Cardiac septum (tissue), 1 donor: ENCODE data around the gene ADCY2. TPM values are rescaled to one million over a fixed set of nuclear protein-coding genes. Genes with fewer than 3 reads are reported as not detected.

Experiments
- DNase-seq: peaks from one replicate; pipeline ENCODE4 v3.0.0-alpha.2; 2020; ENCODE audit warnings: low spot score
- intact Hi-C: fragments of 100-400 bp; cut with DNase I; formaldehyde crosslinking; loops from one replicate; pipeline ENCODE4 v1.14.0; 2022
- total RNA-seq: library from RNA; stranded (reverse); fragmentation: NEBNext Ultra II Directional; extraction: Animal tissue kit (Norgen Biotek cat#: 25700); gene quantifications from one replicate; pipeline ENCODE4 v1.2.1, GENCODE V29; 2021
- donor health status: DM: no; HTN: no; CAD: no.

ADCY2 gene
- total RNA-seq, 1 donor from 2014 or later, result 0.54 TPM

DNA sequence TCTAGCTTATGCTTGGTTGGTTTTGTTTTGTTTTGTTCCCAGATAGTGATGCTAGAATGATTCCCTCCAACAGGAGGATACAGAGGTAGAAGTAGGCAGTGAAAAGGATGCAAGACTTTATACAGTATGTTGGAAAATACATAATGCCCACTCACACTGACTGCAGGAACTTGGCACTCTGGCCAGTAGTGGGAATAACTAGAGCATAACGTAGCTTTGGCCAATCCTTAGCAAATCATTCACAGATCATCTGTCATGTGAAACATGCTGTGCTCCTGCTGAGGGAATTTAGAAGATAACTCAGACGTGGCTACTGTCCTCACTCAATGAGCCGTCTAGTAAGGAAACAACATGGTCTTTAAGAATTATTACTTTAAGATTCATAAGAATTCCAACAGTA is 441.5 kb downstream of the ADCY2 start:
- DNase-seq, result no peak
- intact Hi-C loops, result no loop called here

- intact Hi-C loops, result no loop called here
- no peak for DNase-seq
These were observed 446.6 kb downstream of the ADCY2 start for GRCh38 chr5:7842531-7842930.

GRCh38 chr5:7844901-7845300 is 449.0 kb downstream of the ADCY2 start:
- intact Hi-C loops, result no loop called here
- DNase-seq, result no peak

GRCh38 chr5:7845557-7845956 is 449.6 kb downstream of the ADCY2 start:
- intact Hi-C loops, result no loop called here
- DNase-seq, result no peak

DNA sequence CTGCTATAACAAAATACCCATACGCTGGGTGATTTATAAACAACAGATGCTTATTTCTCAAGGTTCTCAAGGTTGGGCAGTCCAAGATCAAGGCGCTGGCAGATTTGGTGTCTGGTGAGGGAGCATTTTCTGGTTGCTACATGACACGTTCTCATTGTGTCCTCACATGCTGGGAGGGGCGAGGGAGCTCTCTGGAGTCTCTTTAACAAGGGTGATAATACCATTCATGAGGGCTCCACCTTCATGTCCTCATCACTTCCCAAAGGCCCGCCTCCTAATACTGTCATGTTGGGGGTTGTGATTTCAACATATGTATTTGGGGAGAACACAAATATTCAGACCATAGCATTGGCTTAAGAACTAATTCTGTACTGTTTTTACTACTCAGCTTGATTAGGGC is 450.4 kb downstream of the ADCY2 start:
- intact Hi-C loops, result no loop called here
- no peak for DNase-seq

GRCh38 chr5:7848296-7848695 is 452.4 kb downstream of the ADCY2 start:
- intact Hi-C loops, result no loop called here
- DNase-seq, result no peak

DNA sequence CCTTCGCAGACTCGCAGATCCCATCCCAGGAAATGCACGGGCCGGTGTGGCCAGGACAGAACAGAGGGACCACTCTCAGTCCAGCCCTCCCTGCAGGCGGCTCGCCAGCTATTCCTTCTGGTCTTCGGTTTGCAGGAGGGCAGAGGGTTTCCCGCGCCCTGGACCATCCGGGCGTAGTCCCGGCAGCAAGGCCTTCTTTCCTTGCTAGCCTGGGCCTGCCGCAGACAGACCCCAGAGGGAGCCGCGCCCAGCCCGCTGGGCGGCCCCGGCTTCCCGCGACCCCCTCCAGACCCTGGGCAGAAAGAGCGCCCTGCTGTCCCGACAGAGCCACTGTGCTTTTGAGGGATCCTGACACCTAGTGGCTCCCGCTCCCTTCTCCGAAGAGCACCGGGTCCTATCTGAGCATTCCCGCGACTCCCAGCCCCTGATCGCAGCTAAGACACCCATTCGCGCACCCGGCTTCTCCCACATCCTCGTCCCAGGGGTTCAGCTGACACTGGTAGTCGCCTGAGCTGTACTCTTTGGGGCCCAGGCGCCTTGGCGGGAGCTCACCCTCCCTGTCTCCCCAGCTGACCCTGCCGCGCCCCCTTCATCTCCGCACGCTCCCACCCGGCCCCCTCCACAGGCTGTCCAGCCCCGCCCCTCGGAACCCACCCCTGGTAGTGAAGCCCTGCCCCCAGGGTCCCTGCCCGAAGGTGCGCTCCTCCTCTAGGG is 453.9 kb downstream of the ADCY2 start:
- no peak for DNase-seq
- intact Hi-C loops, result no loop called here

DNA sequence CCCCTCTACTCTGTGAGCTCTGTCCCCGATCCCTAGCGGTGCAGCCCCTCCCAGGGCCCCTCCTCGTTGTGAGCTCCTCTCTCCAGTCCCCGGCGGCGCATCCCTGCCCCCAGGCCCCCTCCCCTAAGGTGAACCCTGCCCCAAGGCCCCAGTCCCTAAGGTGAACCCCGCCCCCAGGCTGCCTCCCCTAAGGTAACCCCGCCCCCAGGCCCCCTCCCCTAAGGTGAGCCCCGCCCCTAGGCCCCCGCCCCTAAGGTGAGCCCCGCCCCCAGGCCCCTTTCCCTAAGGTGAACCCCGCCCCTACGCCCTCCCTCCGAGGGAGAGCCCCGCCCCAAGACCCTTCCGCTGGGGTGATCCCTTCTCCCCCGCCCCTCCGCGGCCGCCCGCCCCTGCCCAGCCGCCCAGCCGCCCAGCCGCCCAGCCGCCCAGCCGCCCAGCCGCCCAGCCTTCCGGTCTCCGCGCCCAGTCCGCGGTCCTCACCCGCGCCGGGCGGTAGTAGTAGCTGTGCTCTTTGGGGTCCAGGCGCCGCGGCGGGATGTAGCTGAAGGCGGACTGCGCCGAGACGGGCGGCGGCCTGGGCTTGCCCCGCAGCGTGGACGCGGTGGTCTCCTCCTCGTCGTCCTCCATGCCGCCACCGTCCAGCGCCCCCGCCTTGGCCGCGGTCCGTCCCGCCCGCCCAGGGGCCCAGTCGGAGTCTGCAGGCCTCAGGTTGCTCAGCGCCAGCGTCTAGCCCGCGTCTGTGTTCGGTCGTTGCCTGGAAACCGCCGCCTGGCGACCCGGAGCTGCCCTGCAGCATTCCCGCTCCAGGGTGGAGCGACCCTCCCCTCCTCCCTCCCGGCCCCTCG is 454.7 kb downstream of the ADCY2 start, which contains the start of gene CFAP90:
CFAP90 (minus strand) TSS at position 739 of the 845 bp plus-strand sequence; CDS start at position 627, 112 bp downstream.
- intact Hi-C loops, result no loop called here
- DNase-seq, result no peak

DNA sequence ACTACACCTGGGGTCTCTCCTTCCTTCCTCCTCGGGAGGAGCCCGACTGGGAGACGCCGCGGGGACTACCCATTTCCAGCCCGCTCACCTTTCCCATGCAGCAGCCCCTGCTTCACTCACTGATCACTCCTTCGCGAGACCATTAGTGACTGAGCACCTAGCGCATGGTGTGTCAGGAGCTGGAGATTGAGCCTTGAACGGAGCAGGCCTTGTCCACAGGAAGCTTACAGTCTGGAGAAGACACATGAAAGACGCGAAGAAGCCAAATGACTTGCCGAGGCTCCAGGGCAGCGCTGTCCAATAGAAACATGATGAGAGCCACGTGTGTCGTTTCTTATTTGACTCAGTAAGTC is 455.3 kb downstream of the ADCY2 start:
- no peak for DNase-seq
- intact Hi-C loops, result no loop called here

DNA sequence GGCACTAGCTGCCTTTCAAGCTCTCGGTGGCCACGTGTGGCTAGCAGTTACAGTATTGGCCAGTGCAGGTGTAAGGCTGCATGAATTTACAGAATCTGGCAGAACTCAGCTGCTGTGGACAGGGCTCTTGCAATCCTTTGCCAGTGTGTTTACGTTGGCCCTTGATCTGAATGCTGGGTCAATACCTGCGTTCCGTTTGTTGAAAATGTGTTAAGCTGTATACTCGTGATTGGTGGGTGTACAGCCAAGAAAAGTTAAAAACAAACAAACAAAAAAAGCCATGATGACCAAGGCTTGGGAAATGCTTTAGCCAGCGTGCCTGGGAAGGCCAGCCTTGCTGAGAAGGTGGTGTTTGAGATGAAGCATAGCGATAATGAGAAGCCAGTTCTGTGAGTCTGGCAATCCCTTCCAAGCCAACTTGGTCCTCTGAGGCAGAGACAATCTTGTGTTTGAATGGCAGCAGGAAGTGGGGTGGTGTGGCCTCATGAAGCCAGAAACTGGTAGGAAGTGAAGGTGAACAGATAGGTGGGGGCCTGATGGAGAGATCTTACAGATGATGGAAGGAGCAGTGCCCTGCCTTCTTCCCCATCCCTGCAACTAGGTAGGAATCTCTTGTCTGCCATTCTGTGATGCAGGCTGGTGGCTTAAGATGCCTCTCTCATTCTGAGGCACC is 455.8 kb downstream of the ADCY2 start:
- intact Hi-C loops, result no loop called here
- no peak for DNase-seq

- intact Hi-C loops, result no loop called here
These were observed 456.6 kb downstream of the ADCY2 start for GRCh38 chr5:7852542-7852941.

GRCh38 chr5:7852988-7853387 is 457.1 kb downstream of the ADCY2 start:
- intact Hi-C loops, result no loop called here
- DNase-seq, result no peak

More at GRCh38 chr5:7852542-7852941, 456.6 kb downstream of the ADCY2 start:
- DNase-seq, result no peak

- intact Hi-C loops, result loop anchor here (5.0 kb wide), 1 partner anchor 1088 kb away; no protein-coding TSS in a partner anchor
- no peak for DNase-seq
These were observed 459.7 kb downstream of the ADCY2 start for GRCh38 chr5:7855611-7856010.

- DNase-seq, result no peak
- intact Hi-C loops, result loop anchor here (5.0 kb wide), 1 partner anchor 1090 kb away; no protein-coding TSS in a partner anchor
These were observed 460.9 kb downstream of the ADCY2 start for GRCh38 chr5:7856855-7857254.

- no peak for DNase-seq
- intact Hi-C loops, result loop anchor here (5.0 kb wide), 1 partner anchor 1090 kb away; no protein-coding TSS in a partner anchor
These were observed 461.4 kb downstream of the ADCY2 start for GRCh38 chr5:7857361-7857760.

DNA sequence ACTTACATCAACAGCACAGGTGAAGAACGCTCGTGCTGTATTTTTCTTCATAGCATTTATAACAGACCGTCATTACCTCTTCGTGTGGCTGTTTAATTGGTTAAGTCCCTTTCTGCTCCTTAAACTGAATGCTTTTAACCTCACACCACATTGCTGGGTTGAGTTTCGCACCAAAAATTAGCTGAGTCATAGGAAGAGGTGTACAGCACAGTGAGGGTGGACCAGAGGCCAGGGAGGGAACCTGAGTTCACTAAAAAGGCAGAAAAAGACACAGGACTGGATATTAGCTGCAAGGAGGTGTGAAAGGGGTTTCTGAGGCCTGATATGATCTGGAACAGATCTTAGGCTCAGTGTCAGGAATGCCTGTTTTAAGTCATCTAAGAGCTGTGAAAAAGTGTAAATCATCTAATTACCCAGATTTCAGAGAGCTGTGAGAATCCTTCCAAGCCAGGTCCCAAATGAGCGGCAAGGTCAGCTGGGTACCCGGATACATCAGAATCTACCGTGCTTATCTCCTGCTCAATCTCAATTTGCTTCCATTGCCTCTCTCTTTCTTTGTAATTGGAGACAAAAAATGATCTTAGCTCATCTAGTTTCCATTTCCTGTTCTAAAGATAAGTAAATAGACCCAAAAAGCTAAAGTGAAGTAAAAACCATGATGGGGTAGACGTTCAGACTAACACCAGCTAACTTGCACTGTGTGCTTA is 462.1 kb downstream of the ADCY2 start:
- no peak for DNase-seq
- intact Hi-C loops, result loop anchor here (5.0 kb wide), 1 partner anchor 1091 kb away; no protein-coding TSS in a partner anchor

GRCh38 chr5:7866196-7866595 is 470.3 kb downstream of the ADCY2 start:
- DNase-seq, result no peak
- intact Hi-C loops, result no loop called here

GRCh38 chr5:7867260-7867659 is 471.3 kb downstream of the ADCY2 start:
- no peak for DNase-seq
- intact Hi-C loops, result no loop called here

DNA sequence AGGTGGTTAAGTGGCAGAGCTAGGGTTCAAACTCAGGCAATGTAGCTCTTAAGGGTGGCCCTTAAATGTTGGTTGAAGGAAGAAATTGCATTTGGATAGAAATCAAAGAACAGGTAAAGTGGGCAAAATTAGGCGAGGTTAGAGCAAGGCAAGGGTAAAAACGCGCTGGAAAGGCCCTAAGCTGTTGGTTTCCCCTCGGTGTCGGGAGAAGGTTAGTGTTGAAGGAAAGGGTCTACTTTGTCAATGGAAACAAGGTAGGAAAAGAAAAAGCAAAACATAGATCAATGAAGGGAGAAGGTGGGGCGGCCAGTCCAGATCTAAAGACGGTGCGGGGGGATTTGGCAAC is 472.5 kb downstream of the ADCY2 start:
- intact Hi-C loops, result no loop called here
- no peak for DNase-seq
